Neural crest cell (in vitro differentiated cells): ENCODE data around the gene KRT75. TPM values are rescaled to one million over a fixed set of nuclear protein-coding genes. Genes with fewer than 3 reads are reported as not detected.

Experiments used
- total RNA-seq: library from RNA; stranded (reverse); gene quantifications from 2 replicates; pipeline ENCODE4 v1.2.1, GENCODE V29; 2021

KRT75 gene
- total RNA-seq, 1 donor from 2014 or later: not detected

Other genes starting within 250 kb of the KRT75 start
- not detected in 2 replicates for gene KRT80, start 242.4 kb downstream of the KRT75 start, total RNA-seq
- gene KRT7, start 201.1 kb downstream of the KRT75 start, total RNA-seq: not detected in 2 replicates
- gene KRT86, start 159.7 kb downstream of the KRT75 start, total RNA-seq: not detected in 2 replicates
- gene KRT81, start 142.8 kb downstream of the KRT75 start, total RNA-seq: not detected in 2 replicates
- gene KRT83, start 113.0 kb downstream of the KRT75 start, total RNA-seq: not detected in 2 replicates
- not detected in 2 replicates for gene KRT85, start 66.9 kb downstream of the KRT75 start, total RNA-seq
- not detected in 2 replicates for gene KRT84, start 48.7 kb downstream of the KRT75 start, total RNA-seq
- not detected in 2 replicates for gene KRT82, start 28.0 kb downstream of the KRT75 start, total RNA-seq
- gene KRT6B, start 17.8 kb upstream of the KRT75 start, total RNA-seq: not detected in 2 replicates
- not detected in 2 replicates for gene KRT6C, start 39.4 kb upstream of the KRT75 start, total RNA-seq
- gene KRT6A, start 58.9 kb upstream of the KRT75 start, total RNA-seq: not detected in 2 replicates
- not detected in 2 replicates for gene KRT5, start 86.0 kb upstream of the KRT75 start, total RNA-seq
- not detected in 2 replicates for gene KRT71, start 118.8 kb upstream of the KRT75 start, total RNA-seq
- gene KRT74, start 139.5 kb upstream of the KRT75 start, total RNA-seq: not detected in 2 replicates
- gene KRT72, start 167.1 kb upstream of the KRT75 start, total RNA-seq: not detected in 2 replicates
- gene KRT73, start 184.2 kb upstream of the KRT75 start, total RNA-seq: not detected in 2 replicates
- gene KRT2, start 217.8 kb upstream of the KRT75 start, total RNA-seq: not detected in 2 replicates
- not detected in 2 replicates for gene KRT1, start 246.0 kb upstream of the KRT75 start, total RNA-seq